ENCODE results near the gene KRT40. TPM values are rescaled to one million over a fixed set of nuclear protein-coding genes. Genes with fewer than 3 reads are reported as not detected.

KRT40 gene
- total and polyA plus RNA-seq, 2 of the 4 experiments (the other 2 are of a cell fraction), result not detected

DNA sequence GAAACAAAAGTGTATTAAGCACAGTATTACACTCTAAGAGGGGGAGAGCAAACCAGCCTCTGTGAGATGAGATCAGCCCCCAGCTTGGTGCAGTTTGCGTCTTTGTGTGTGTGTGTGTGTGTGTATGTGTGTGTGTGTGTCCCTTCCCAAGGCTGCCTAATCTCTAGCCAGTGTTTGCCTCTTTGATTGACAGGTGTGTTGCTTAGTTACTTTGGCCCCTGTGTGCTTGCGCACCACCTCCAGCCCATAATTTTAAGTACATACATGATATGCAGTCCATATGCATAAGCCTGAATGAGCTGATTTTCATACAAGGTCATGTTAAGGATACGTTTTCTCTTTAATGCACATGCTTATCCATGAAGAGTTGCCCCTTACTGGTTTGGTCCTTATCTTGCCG, 17.7 kb upstream of the KRT40 start:
- Histone ChIP-seq H2BK15ac (ENCODE audit: low read depth, low read length) (no peak overlapping the region), H2BK20ac (ENCODE audit: low read depth, low read length) (no peak overlapping the region; the same call in 1 of the 2 replicates), H3K56ac (ENCODE audit: extremely low read depth, insufficient read depth, low read length) (no peak overlapping the region), H2AFZ (replicated peaks; ENCODE audit: low read length, poor library complexity) (no peak overlapping the region), H3K9me1 (ENCODE audit: insufficient read depth, low read length) (no peaks in the 10 kb centered on the region), H2BK120ac (ENCODE audit: low read depth, low read length) (no peak overlapping the region), H3K4me2 (ENCODE audit: low read depth, low read length) (no peak overlapping the region), H3K23ac (ENCODE audit: low read depth, low read length) (no peak overlapping the region), H4K20me1 (ENCODE audit: insufficient read depth, low read length) (no peaks in the 10 kb centered on the region), H3K27ac (ENCODE audit: insufficient read depth, low read length) (no peak overlapping the region), H3K9ac (ENCODE audit: low read depth, low read length) (no peak overlapping the region), H2BK5ac (ENCODE audit: low read depth, low read length, poor library complexity, severe bottlenecking) (no peak overlapping the region), H4K91ac (ENCODE audit: insufficient read depth, low read depth, low read length) (no peak overlapping the region), H3K36me3 (ENCODE audit: control insufficient read depth, insufficient read depth, low read length) (no peaks in the 10 kb centered on the region), H2AK9ac (replicated peaks; ENCODE audit: low read depth, low read length, poor library complexity) (no peak overlapping the region), H3K4ac (ENCODE audit: low read depth, low read length) (no peak overlapping the region), H2AK5ac (ENCODE audit: low read depth, low read length) (no peak overlapping the region; the same call in 1 of the 2 replicates), H4K5ac (ENCODE audit: low read depth, low read length) (no peak overlapping the region), H3K4me1 (ENCODE audit: control insufficient read depth, insufficient read depth, low read length) (no peaks in the 10 kb centered on the region), H3K9me3 (ENCODE audit: control insufficient read depth, insufficient read depth, low read length) (no peaks in the 10 kb centered on the region), H3K18ac (ENCODE audit: low read depth, low read length) (no peak overlapping the region), H3K79me1 (ENCODE audit: low read depth in 1 of 2, low read length in 2 of 2) (no peaks in the 10 kb centered on the region), H3K27me3 (ENCODE audit: control insufficient read depth, insufficient read depth, low read length) (no peaks in the 10 kb centered on the region), H4K8ac (ENCODE audit: low read depth in 2 of 2, low read length in 2 of 2) (no peak overlapping the region), H3K14ac (replicated peaks; ENCODE audit: low read depth, low read length) (no peak overlapping the region), H3K4me3 (ENCODE audit: insufficient read depth, low read depth, low read length) (no peak overlapping the region)
- POLR2A ChIA-PET (ENCODE audit: unreplicated experiment), result no interaction called here
- TF ChIP-seq MAZ (IDR thresholded peaks at IDR 0.05; ENCODE audit: borderline replicate concordance, low read depth, low read length) (no peak), FOS (IDR thresholded peaks at IDR 0.05; ENCODE audit: low read depth, low read length) (no peak), POLR2A (IDR thresholded peaks at IDR 0.05; ENCODE audit: low read depth, low read length) (no peak), RFX5 (IDR thresholded peaks at IDR 0.05; ENCODE audit: low read depth, low read length) (no peak), RCOR1 (IDR thresholded peaks at IDR 0.05; ENCODE audit: insufficient replicate concordance, low read length) (no peak), MXI1 (IDR thresholded peaks at IDR 0.05; ENCODE audit: borderline replicate concordance, low read depth, low read length) (no peak), CEBPB (IDR thresholded peaks at IDR 0.05; ENCODE audit: low read depth, low read length) (no peak), SMC3 (IDR thresholded peaks at IDR 0.05; ENCODE audit: low read depth, low read length) (no peak), CHD1 (IDR thresholded peaks at IDR 0.05; ENCODE audit: low read depth, low read length) (no peak)
- TF ChIP-seq, protein P1, sequence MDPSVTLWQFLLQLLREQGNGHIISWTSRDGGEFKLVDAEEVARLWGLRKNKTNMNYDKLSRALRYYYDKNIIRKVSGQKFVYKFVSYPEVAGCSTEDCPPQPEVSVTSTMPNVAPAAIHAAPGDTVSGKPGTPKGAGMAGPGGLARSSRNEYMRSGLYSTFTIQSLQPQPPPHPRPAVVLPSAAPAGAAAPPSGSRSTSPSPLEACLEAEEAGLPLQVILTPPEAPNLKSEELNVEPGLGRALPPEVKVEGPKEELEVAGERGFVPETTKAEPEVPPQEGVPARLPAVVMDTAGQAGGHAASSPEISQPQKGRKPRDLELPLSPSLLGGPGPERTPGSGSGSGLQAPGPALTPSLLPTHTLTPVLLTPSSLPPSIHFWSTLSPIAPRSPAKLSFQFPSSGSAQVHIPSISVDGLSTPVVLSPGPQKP (IDR thresholded peaks at IDR 0.05; ENCODE audit: borderline replicate concordance, low read depth, low read length), result no peak
- TF ChIP-seq, protein P2, sequence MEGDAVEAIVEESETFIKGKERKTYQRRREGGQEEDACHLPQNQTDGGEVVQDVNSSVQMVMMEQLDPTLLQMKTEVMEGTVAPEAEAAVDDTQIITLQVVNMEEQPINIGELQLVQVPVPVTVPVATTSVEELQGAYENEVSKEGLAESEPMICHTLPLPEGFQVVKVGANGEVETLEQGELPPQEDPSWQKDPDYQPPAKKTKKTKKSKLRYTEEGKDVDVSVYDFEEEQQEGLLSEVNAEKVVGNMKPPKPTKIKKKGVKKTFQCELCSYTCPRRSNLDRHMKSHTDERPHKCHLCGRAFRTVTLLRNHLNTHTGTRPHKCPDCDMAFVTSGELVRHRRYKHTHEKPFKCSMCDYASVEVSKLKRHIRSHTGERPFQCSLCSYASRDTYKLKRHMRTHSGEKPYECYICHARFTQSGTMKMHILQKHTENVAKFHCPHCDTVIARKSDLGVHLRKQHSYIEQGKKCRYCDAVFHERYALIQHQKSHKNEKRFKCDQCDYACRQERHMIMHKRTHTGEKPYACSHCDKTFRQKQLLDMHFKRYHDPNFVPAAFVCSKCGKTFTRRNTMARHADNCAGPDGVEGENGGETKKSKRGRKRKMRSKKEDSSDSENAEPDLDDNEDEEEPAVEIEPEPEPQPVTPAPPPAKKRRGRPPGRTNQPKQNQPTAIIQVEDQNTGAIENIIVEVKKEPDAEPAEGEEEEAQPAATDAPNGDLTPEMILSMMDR (conservative IDR thresholded peaks at IDR 0.05; ENCODE audit: low read depth, low read length), result no peak
- TF ChIP-seq, protein P3, sequence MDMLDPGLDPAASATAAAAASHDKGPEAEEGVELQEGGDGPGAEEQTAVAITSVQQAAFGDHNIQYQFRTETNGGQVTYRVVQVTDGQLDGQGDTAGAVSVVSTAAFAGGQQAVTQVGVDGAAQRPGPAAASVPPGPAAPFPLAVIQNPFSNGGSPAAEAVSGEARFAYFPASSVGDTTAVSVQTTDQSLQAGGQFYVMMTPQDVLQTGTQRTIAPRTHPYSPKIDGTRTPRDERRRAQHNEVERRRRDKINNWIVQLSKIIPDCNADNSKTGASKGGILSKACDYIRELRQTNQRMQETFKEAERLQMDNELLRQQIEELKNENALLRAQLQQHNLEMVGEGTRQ (IDR thresholded peaks at IDR 0.05; ENCODE audit: low read depth, low read length), result no peak
- ATAC-seq (ENCODE audit: low read depth) (no peak), DNase-seq (no peak)
- dilution Hi-C loops (cut with HindIII; ENCODE audit: low sequenced_read_pairs, unreplicated experiment), result no loop called here
- in situ Hi-C loops (cut with MboI; ENCODE audit: low sequenced_read_pairs), result no loop called here
- 100% methylated on average over 1 of the region's 4 CpGs; no CpG with 5 or more reads in 1 of the 2 experiments for WGBS, 2 experiments (ENCODE audit: extremely low coverage in 2 of 2, insufficient read length in 1 of 2)
- intact Hi-C loops (cut with micrococcal nuclease), result no loop called here
- BruUV-seq (replicated peaks), result no TSS peak
- CTCF ChIA-PET, result no interaction called here

Data from IMR-90 (cell line).